Measurements from ENCODE around the gene SPX. TPM values are rescaled to one million over a fixed set of nuclear protein-coding genes. Genes with fewer than 3 reads are reported as not detected.
A peak's percentile ranks its signal among the peaks of the same experiment; 100 is the strongest.

SPX gene
- total and polyA plus RNA-seq, 11 donors: 1.8 to 20.0 (median 12.8) TPM

DNA sequence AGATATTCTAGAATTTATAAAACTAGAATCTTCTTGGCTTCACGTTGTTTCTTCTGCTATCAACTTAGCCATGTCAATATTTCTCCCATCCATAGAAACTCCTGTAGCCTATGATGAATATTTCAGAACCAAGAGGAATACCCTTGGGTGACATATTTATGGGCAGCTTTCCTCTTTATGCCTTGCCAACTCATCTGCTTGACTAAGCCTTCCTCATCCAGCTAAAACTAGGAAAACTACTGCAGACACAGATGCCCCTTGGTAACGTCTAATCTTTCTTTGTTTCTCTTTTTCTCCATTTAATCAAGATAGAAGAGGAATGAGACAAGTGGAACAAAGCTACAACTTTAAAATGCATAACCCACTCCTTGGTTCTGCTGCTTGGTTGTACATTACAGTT lies 18.2 kb upstream of the SPX start:
- Histone ChIP-seq H3K4me1 (peaks cover 0 to 35% (median 19%) of the 10 kb centered on the region in 12 donors), H3K9me3 (no peaks in the 10 kb centered on the region), H3K27ac (no peak overlapping the region), H3K36me3 (peaks cover 0 to 59% (median 54%) of the 10 kb centered on the region in 9 donors), H3K27me3 (no peaks in the 10 kb centered on the region), H3K4me3 (no peak overlapping the region)
- TF ChIP-seq POLR2A (IDR thresholded peaks at IDR 0.05): no peak
- TF ChIP-seq, protein P1, sequence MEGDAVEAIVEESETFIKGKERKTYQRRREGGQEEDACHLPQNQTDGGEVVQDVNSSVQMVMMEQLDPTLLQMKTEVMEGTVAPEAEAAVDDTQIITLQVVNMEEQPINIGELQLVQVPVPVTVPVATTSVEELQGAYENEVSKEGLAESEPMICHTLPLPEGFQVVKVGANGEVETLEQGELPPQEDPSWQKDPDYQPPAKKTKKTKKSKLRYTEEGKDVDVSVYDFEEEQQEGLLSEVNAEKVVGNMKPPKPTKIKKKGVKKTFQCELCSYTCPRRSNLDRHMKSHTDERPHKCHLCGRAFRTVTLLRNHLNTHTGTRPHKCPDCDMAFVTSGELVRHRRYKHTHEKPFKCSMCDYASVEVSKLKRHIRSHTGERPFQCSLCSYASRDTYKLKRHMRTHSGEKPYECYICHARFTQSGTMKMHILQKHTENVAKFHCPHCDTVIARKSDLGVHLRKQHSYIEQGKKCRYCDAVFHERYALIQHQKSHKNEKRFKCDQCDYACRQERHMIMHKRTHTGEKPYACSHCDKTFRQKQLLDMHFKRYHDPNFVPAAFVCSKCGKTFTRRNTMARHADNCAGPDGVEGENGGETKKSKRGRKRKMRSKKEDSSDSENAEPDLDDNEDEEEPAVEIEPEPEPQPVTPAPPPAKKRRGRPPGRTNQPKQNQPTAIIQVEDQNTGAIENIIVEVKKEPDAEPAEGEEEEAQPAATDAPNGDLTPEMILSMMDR (IDR thresholded peaks at IDR 0.05): no peak
- DNase-seq (no peak), ATAC-seq (no peak)
- intact Hi-C loops (cut with DNase I): loop anchor here in 5 of 10 donors (10.0 kb wide), 3 partner anchors 147 to 177 kb away; partner anchors contain the start of gene LDHB (in 2 of the 5)
- 79 to 83% (median 81%) methylated on average over 2 of the region's 2 CpGs for whole genome bisulfite sequencing, 4 donors

DNA sequence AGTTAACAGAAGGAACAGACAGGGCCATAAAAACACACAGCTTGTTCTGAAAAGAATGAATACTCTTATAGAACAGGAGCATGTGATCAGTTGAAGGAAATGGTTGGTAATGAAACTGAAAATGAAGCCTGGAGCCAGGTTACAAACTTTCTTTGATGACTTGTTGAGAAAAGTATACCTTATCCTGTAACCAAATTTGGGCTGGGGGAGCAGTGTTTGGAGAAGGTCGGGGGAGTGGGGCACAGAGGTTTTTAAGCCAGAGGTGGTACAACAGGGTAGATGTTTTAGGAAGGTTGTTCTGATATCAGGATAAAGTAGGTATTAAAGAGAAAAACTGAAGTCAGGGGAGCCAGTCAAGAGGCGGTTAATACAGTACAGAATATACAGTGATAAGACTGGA lies 16.3 kb upstream of the SPX start:
- Histone ChIP-seq H3K27me3 (no peaks in the 10 kb centered on the region), H3K36me3 (peaks cover 0 to 78% (median 73%) of the 10 kb centered on the region in 9 donors), H3K27ac (no peak overlapping the region), H3K4me1 (peaks cover 0 to 17% (median 3%) of the 10 kb centered on the region in 12 donors), H3K9me3 (no peaks in the 10 kb centered on the region), H3K4me3 (no peak overlapping the region)
- intact Hi-C loops (cut with DNase I): loop anchor here in 5 of 10 donors (10.0 kb wide), 3 partner anchors 145 to 175 kb away; partner anchors contain the start of gene LDHB (in 2 of the 5)
- DNase-seq (no peak), ATAC-seq (no peak)
- no peak for TF ChIP-seq POLR2A (IDR thresholded peaks at IDR 0.05)
- TF ChIP-seq, protein P1 (IDR thresholded peaks at IDR 0.05): no peak
- WGBS, 4 donors: 44 to 49% (median 46%) methylated on average over 2 of the region's 2 CpGs

DNA sequence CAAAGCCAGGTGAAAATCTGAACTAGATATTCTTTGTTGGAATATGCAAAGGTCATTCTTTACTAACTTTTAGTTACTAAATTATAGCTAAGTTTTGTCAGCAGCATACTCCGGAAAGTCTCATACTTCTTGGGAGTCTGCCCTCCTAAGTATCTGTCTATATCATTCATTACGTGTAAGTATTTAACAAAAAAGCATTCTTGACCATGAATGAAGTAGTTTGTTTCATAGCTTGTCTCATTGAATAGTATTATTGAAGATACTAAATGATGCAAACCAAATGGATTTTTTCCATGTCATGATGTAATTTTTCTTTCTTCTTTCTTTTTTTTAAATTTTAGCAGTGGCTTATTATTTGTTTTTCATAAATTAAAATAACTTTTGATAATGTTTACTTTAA lies 9.8 kb upstream of the SPX start:
- peaks cover 0 to 8% (median 0%) of the 10 kb centered on the region in 12 donors for H3K4me1 ChIP-seq
- H3K27me3 ChIP-seq: no peaks in the 10 kb centered on the region
- no peaks in the 10 kb centered on the region for H3K9me3 ChIP-seq
- H3K4me3 ChIP-seq: no peak overlapping the region
- no peak for DNase-seq
- intact Hi-C loops (cut with DNase I): no loop called here
- peaks cover 0 to 75% (median 62%) of the 10 kb centered on the region in 9 donors for H3K36me3 ChIP-seq
- TF ChIP-seq, protein P1 (IDR thresholded peaks at IDR 0.05): no peak
- TF ChIP-seq POLR2A (IDR thresholded peaks at IDR 0.05): no peak
- no peak for ATAC-seq
- no peak overlapping the region for H3K27ac ChIP-seq
- WGBS, 4 donors: 89 to 94% (median 93%) methylated on average over 2 of the region's 2 CpGs

DNA sequence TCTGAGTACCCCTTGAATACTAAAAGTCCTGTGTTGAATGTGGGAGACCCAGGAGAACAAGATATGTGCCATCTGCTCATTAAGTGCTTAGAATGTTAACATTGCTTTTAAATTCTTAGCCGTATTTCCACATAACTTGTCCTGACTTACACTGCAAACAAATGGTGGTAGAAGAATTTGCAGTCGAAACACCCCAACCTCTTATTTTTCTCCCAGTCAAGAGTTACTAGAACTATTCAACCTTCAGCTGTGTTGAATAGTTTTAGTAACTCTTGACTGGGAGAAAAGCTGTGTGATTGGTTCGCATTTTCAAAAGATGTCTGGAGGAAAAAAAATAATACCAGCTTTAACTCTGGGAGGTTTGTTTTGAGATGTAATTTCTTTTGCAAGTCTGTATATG lies 7.6 kb upstream of the SPX start:
- DNase-seq: no peak
- no peaks in the 10 kb centered on the region for H3K9me3 ChIP-seq
- H3K27ac ChIP-seq: peak overlapping the region in 1 of 12 donors; percentile 13
- no peaks in the 10 kb centered on the region for H3K27me3 ChIP-seq
- ATAC-seq: no peak
- H3K36me3 ChIP-seq: peaks cover 0 to 55% (median 41%) of the 10 kb centered on the region in 9 donors
- intact Hi-C loops (cut with DNase I): no loop called here
- peaks cover 0 to 8% (median 0%) of the 10 kb centered on the region in 12 donors for H3K4me1 ChIP-seq
- no peak for TF ChIP-seq POLR2A (IDR thresholded peaks at IDR 0.05)
- TF ChIP-seq, protein P1 (IDR thresholded peaks at IDR 0.05): no peak
- H3K4me3 ChIP-seq: no peak overlapping the region
- 91 to 95% (median 94%) methylated on average over 3 of the region's 3 CpGs for WGBS, 4 donors
